Measurements from ENCODE around the gene TMEM259. TPM values are rescaled to one million over a fixed set of nuclear protein-coding genes. Genes with fewer than 3 reads are reported as not detected.

The TMEM259 gene
- total RNA-seq, 2 donors from 2014 or later = 183 to 267 TPM

DNA sequence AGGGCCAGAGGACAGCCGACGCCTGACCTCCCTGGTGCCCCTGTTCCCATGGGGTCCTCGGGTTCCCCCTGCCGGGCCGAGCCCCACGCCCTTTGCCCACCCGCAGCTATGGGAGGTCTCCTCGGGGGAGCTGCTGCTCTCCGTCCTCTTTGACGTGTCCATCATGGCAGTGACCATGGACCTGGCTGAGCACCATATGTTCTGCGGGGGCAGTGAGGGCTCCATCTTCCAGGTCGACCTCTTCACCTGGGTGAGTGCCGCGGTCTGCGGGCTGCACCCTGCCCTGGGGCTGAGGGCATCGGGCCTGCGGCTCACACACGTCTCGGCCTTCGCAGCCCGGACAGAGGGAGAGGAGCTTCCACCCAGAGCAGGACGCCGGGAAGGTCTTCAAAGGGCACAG is 30.2 kb downstream of the TMEM259 start:
- ATAC-seq (ENCODE audit: insufficient number of reproducible peaks, low FRiP score, low read depth) (no peak), DNase-seq (ENCODE audit: low spot score) (no peak)
- Histone ChIP-seq H3K4me1 (ENCODE audit: control insufficient read depth in 1 of 2, low read depth in 2 of 2) (no peaks in the 10 kb centered on the region), H3K27ac (no peak overlapping the region), H3K36me3 (peaks cover 14% of the 10 kb centered on the region), H3K9me3 (no peaks in the 10 kb centered on the region), H3K27me3 (replicated peaks; ENCODE audit: insufficient read depth) (no peaks in the 10 kb centered on the region), H3K4me3 (no peak overlapping the region)
- TF ChIP-seq, protein P1, sequence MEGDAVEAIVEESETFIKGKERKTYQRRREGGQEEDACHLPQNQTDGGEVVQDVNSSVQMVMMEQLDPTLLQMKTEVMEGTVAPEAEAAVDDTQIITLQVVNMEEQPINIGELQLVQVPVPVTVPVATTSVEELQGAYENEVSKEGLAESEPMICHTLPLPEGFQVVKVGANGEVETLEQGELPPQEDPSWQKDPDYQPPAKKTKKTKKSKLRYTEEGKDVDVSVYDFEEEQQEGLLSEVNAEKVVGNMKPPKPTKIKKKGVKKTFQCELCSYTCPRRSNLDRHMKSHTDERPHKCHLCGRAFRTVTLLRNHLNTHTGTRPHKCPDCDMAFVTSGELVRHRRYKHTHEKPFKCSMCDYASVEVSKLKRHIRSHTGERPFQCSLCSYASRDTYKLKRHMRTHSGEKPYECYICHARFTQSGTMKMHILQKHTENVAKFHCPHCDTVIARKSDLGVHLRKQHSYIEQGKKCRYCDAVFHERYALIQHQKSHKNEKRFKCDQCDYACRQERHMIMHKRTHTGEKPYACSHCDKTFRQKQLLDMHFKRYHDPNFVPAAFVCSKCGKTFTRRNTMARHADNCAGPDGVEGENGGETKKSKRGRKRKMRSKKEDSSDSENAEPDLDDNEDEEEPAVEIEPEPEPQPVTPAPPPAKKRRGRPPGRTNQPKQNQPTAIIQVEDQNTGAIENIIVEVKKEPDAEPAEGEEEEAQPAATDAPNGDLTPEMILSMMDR (IDR thresholded peaks at IDR 0.05) = no peak

DNA sequence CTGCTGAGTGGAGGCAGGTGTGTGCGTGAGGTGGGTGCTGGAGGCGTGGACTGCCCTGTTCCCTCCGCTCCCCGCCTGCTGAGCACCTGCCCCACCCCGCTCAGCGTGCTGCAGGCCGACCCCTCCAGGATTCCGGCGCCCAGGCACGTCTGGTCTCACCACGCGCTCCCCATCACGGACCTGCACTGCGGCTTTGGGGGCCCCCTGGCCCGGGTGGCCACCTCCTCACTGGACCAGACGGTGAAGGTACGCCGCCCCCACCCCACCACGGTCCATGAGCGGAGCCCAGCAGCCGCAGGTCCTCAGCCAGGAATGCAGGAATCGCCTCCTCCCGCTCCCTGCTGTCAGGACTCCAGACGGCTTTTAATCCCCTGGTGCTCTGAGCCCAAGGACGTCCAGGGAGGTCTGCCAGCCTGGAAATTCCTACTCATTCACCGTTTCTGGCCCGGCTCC is 30.8 kb downstream of the TMEM259 start:
- DNase-seq (ENCODE audit: low spot score) = no peak
- no peak overlapping the region for H3K27ac ChIP-seq
- H3K36me3 ChIP-seq = peaks cover 14% of the 10 kb centered on the region
- ATAC-seq (ENCODE audit: insufficient number of reproducible peaks, low FRiP score, low read depth) = no peak
- peaks cover under 1% of the 10 kb centered on the region in 2 donors for H3K4me1 ChIP-seq (ENCODE audit: control insufficient read depth in 1 of 2, low read depth in 2 of 2)
- no peaks in the 10 kb centered on the region for H3K27me3 ChIP-seq (replicated peaks; ENCODE audit: insufficient read depth)
- no peak overlapping the region for H3K4me3 ChIP-seq
- TF ChIP-seq, protein P1 (IDR thresholded peaks at IDR 0.05) = no peak
- H3K9me3 ChIP-seq = no peaks in the 10 kb centered on the region

DNA sequence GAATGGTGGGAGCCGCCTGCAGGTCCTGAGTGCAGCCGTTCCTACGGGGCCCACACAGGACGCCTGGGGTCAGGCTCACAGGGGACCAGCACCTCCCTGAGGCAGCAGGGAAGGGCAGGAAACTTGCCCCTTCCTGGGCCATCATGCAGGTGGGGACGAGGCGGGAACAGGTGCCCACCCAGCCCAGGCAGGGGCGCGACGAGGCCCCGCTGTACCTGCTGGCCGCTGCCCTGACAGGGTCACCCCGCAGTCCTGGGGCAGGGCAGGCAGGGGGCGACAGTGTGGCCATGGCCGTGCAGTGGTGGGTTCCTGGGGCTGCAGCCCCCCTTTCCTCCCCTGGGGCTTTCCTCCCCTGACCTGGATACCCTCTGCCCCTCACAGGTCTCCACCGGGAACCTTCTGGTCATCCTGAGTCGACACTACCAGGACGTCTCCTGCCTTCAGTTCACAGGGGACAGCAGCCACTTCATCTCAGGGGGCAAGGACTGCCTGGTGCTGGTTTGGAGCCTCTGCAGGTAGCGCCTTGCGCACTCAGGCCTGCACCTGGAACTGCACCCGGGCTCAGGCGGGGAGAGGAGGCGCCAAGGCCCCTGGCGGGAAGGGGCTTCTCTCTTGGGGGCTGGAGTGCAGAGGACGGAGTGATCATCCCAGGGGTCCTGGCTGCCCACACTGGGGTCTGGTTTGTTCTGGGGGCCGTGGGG is 31.4 kb downstream of the TMEM259 start:
- Histone ChIP-seq H3K4me3 (no peak overlapping the region), H3K4me1 (ENCODE audit: control insufficient read depth in 1 of 2, low read depth in 2 of 2) (peaks cover 5 to 6% of the 10 kb centered on the region in 2 donors), H3K9me3 (no peaks in the 10 kb centered on the region), H3K27ac (no peak overlapping the region), H3K36me3 (peaks cover 12% of the 10 kb centered on the region), H3K27me3 (replicated peaks; ENCODE audit: insufficient read depth) (no peaks in the 10 kb centered on the region)
- TF ChIP-seq, protein P1 (IDR thresholded peaks at IDR 0.05) = no peak
- ATAC-seq (ENCODE audit: insufficient number of reproducible peaks, low FRiP score, low read depth) (no peak), DNase-seq (ENCODE audit: low spot score) (no peak)

DNA sequence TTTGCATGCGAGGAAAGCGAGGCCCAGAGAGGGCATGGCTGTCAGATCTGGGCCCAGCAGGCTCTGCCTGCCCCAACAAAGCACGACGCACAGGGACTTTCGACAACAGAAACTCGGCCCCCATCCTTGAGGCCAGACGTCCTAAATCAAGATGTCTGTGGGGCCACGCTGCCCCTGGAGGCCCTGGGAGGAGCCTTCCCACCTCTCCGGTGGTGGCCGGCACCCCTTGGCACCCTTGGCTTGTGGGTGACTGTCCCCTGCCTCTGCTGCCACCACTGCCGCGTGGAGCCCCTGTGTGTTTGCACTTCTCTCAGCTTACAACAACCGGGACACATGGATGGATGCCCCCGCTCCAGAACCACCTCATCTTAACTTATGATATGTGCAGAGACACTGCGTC is 32.4 kb downstream of the TMEM259 start:
- Histone ChIP-seq H3K27ac (no peak overlapping the region), H3K4me1 (ENCODE audit: control insufficient read depth in 1 of 2, low read depth in 2 of 2) (peaks cover 10 to 11% of the 10 kb centered on the region in 2 donors), H3K9me3 (no peaks in the 10 kb centered on the region), H3K27me3 (replicated peaks; ENCODE audit: insufficient read depth) (no peaks in the 10 kb centered on the region), H3K4me3 (no peak overlapping the region), H3K36me3 (peaks cover 6% of the 10 kb centered on the region)
- ATAC-seq (ENCODE audit: insufficient number of reproducible peaks, low FRiP score, low read depth) (no peak), DNase-seq (ENCODE audit: low spot score) (no peak)
- TF ChIP-seq, protein P1 (IDR thresholded peaks at IDR 0.05) = no peak

DNA sequence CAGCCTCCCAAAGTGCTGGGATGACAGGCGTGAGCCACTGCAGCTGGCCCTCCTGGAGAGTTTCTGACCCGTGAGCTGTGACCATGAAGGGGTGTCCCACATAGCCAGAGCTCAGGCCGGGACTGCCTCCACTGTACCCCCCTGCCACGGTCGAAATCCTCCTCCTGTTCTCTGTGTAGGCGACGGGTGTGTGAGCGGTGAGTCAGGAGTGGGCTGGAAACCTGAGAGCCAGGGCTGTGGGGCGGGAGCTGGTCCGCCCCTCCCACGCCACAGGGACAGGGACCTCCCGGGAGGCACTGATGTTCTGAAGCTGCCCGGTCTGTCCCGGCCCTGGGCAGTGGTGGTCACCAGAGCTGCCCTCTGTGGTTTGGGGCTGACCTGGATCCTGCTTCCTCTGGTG is 32.8 kb downstream of the TMEM259 start:
- no peaks in the 10 kb centered on the region for H3K27me3 ChIP-seq (replicated peaks; ENCODE audit: insufficient read depth)
- TF ChIP-seq, protein P1 (IDR thresholded peaks at IDR 0.05) = no peak
- H3K4me1 ChIP-seq (ENCODE audit: control insufficient read depth in 1 of 2, low read depth in 2 of 2) = peaks cover 10 to 15% of the 10 kb centered on the region in 2 donors
- no peaks in the 10 kb centered on the region for H3K9me3 ChIP-seq
- H3K36me3 ChIP-seq = peaks cover 6% of the 10 kb centered on the region
- H3K4me3 ChIP-seq = no peak overlapping the region
- ATAC-seq (ENCODE audit: insufficient number of reproducible peaks, low FRiP score, low read depth) (no peak), DNase-seq (ENCODE audit: low spot score) (no peak)
- no peak overlapping the region for H3K27ac ChIP-seq

Measured in thoracic aorta (tissue), 2 donors.